G401 (cell line): ENCODE measurements around the gene AWAT2. TPM values are rescaled to one million over a fixed set of nuclear protein-coding genes. Genes with fewer than 3 reads are reported as not detected.

ENCODE experiments used
- DNase-seq: peaks from one replicate; pipeline ENCODE4 v3.0.0-alpha.2; 2015; ENCODE audit warnings: low spot score
- in situ Hi-C: cut with HindIII; loops from 2 replicates; pipeline ENCODE4 v1.10.0; 2016; ENCODE audit warnings: low sequenced_read_pairs, mixed read lengths
- total RNA-seq: library from RNA; depleted of rRNA; stranded (reverse); fragments of >200 nt; shearing (Covaris generic); gene quantifications from 2 replicates; pipeline ENCODE4 v1.2.3, GENCODE V29; 2014; rRNA removed

Gene AWAT2, protein sequence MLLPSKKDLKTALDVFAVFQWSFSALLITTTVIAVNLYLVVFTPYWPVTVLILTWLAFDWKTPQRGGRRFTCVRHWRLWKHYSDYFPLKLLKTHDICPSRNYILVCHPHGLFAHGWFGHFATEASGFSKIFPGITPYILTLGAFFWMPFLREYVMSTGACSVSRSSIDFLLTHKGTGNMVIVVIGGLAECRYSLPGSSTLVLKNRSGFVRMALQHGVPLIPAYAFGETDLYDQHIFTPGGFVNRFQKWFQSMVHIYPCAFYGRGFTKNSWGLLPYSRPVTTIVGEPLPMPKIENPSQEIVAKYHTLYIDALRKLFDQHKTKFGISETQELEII
- not detected in 2 replicates for total RNA-seq

DNA sequence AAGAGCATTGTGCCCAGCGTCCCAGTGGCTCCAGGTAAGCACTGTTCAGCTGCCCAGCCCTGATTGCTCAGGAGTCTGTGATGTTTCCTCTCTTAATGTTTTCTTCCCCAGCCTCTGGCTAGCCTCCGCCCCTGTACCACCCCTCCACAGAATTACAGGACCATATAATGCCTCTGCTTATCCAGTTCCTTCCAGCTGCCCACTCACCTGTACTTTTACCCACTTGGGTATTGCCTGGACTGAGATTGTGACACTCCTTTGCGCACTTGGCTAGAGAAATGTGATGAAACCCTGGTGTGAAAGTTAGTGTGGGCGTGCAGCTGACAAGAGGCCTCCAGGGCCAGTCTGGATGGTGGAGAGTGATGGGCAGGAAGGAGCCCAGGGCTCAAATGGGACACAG is at the start of gene AWAT2:
Gene AWAT2, minus strand, starts transcription at position 14 of the 400 bp plus-strand sequence. Its CDS starts 6 bp downstream, at position 8.
- DNase-seq: no peak
- in situ Hi-C loops: no loop called here

DNA sequence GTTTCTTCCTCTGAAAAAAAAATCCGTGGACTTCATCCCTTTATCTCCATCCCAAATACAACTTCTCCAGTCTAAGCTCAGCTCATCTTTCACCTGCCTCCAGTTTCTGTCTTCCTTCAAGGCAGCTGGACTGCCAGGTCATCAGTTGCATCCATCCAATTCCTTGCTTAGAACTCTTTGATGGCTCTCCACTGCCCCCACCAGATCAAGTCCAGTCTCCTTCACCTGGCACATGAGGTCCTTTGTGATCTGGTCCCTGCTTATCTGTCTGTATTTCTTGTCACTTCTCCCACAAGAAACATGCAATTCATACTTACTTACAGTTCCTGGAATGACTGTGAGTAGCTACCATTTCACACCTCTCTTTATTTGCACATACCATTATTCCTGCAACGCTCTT is 46.3 kb upstream of the AWAT2 start:
- no peak for DNase-seq

DNA sequence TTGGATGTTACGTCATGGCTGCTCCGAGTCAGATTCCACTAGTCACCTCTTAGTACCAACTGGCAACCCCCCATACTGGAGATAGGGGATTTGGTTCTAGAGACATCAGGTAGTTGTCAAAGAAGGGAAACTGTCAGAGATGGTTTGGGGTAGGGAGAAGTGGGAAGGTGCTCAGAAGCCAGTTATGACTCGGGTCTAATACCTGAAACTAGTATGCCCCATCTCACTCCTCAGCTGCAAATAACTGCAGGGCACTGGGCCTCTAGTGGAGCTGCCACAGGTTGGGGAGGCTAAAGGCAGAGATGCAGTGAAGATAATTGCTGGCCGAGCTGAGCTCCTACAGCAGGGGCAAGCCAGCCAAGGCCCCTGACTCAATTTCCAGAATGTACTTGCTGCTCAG is 42.5 kb upstream of the AWAT2 start:
- DNase-seq: no peak
- in situ Hi-C loops: no loop called here

More for the DNA sequence above, 46.3 kb upstream of the AWAT2 start:
- in situ Hi-C loops: no loop called here

DNA sequence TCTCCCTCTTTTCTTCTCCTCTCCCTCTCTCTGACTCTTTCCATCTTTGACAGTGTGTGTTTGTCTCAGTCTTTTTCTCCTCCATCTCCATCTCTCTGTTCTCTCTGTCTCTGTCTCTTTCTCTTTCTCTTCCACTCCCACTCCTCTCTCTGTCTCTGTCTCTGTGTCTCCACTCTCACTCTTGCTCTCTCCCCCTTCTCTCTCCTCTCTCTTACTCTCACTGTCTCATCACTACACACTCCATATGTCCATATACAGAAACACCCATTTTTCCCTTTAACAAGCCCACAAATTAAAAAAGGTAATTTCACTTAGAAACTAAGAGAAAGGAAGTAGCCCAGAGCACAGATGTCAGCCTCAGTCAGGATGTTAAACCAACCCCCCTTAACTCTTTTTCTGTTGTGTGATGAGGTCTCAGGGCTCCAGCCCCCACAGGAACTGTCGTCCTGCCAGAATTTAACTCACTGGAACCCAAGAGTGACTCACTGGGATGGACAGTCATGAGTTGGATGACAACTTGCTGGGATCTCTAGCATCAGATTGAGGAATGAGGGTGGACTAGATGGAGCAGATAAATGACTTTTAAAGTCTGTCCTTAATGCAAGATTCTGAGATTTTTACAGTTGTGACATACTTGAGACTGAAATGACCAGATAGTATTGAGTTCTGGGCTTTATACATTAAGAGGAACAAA is 40.0 kb upstream of the AWAT2 start:
- no peak for DNase-seq
- in situ Hi-C loops: no loop called here

DNA sequence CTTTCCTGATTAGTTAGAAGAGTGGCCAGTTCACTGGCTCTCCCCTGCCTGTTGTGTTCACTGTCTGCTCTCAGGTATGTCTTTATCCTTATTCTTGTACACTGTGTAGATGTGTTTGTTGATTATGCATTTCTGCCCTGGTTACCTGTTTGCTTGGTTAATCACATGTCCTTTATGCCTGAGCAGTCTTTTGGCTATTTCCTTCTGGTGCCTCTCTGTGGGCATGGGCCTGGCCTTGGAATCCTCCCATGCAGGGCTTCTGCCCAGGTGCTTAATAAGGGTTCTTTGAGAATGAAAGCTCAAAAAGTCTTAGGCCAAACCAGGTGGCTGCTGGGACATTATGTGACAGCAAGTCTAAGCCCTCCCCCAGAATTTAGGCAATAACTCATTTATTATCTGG is 39.0 kb upstream of the AWAT2 start:
- in situ Hi-C loops: no loop called here
- peak; percentile 17 for DNase-seq

DNA sequence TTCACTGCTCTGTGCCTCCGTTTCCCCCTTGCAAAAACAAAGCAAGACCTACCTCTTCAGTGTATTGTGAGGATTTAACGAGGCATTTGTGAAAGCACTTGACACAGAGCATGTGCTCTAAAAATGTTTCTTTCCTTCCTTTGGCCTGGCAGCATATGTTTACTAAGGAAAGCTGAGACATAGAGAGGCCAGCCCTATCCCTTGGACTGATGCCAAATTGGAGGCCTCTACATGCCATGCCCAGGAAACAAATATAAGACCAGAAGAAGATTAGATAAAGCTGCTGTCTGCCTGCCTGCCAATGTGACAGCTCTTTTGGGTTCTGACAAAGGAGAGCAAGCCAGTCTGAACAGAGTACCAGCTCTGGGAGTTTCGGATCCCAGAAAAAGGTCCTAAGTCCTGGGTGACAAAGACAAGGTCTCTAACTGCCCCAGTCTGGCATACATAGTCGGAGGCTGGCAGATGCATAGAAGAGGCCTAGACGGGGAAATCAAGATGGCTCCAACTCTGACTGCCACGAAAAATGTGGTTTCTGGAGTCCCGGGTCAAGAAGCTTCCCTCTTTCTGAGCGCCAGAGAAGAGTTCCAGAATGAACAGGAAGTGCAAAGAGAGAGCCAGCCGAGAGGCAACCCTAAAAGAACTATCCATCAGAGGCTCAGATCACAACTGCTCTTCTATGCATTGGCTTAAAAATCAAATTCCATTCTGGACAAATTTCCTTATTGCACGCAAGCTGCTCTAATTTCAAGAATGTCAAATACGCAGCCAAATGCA is 38.3 kb upstream of the AWAT2 start:
- in situ Hi-C loops: no loop called here
- DNase-seq: peak; percentile 19

DNA sequence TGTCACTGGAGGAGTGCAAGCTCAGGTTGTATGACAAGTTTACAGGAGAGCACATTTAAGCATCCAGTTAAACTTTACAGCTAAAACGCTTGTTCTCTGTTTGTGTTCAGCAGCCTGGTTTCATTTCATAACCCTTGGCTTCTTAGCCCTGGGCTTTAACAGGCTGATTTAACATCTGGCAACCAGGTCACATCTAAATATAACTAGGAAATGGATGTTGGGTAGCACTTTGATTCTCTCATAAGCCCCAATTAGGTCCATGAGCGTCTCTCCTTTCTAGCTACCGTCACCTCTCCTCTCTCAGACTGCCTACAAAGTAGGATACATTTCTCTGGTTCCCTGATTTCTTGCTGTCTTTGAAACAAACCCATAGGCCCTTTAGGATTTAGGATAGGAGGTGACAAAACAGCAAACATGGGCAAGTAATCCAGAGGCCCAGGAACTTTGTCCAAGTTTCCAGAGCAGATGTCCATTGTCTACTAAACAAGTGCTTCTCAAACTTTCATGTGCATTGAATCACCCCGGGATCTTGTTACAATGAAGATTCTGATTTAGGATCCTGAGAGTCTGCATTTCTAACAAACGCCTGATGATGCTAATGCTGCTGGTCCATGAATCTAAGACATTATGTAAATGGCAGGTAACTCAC is 35.0 kb upstream of the AWAT2 start:
- in situ Hi-C loops: no loop called here
- DNase-seq: no peak

DNA sequence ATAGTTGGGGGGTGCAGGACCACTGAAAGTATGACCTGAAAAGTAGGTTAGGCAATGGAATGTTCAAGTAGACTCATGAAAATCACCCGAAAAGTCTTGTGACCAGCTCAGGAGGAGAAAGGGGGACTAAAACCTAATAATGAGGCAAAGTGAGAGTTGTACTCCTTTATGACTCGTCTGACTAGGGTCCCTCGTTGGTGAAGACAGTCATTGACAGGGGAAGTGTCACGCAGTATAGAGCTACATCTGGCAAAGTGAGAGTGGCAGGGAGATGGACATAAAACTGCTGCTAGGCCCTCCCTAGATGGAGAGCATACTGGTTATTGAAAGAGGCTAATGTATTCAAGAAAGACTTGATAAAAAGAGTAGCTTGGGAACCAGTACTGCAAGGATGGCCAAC is 33.0 kb upstream of the AWAT2 start:
- in situ Hi-C loops: no loop called here
- DNase-seq: no peak

DNA sequence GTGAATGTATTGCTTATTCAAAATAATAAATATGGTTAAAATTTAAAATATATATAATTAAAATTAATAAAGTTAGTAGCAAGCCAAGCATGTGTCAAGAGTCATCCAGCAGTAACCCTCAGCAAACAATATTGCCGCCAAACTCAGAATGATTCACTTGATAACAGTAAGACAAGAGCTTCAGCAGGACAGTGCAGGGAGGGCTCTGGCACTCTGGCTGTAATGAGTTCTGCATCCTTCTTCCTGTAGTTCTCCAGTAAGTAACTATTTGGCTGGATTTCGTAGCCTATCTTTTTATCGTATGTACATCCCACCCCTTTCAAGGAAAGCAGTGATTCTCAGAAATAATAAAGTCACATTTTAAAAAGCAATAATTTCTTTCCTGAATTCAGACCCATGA is 30.1 kb upstream of the AWAT2 start:
- DNase-seq: no peak
- in situ Hi-C loops: no loop called here

DNA sequence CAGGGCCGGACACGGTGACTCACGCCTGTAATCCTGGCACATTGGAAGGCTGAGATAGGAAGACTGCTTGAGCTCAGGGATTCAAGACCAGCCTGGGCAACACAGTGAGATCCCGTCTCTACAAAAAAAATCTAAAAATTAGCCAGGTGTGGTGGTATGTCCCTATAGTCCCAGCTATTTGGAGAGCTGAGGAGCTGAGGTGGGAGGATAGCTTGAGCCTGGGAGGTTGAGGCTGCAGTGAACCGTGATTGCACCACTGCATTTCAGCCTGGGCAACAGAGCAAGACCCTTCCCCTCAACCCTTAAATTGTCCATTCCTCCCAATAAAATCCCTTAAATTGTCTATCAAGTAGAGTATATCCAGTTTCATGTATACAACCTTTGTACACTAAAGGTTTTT is 29.6 kb upstream of the AWAT2 start:
- DNase-seq: no peak
- in situ Hi-C loops: no loop called here

DNA sequence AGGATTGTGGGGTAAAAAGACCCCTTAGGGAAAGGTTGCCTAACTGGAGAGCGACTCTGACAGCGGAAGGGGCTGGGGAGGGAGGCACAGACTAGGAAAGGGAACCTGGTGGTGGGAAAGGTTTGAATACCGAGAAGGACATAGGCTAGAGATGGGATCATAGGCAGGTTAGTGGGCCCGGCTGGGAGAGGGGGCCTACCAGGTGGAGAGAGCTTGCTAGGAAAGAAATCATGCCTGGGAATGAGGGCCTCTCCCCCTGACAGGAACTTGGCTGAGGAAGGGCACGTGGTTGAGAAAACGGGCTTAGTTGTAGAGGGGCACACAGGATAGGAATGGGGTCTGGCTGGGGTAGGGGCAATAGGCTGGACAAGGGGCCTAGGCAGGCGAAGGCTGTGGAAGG is 16.9 kb upstream of the AWAT2 start:
- no peak for DNase-seq
- in situ Hi-C loops: no loop called here

DNA sequence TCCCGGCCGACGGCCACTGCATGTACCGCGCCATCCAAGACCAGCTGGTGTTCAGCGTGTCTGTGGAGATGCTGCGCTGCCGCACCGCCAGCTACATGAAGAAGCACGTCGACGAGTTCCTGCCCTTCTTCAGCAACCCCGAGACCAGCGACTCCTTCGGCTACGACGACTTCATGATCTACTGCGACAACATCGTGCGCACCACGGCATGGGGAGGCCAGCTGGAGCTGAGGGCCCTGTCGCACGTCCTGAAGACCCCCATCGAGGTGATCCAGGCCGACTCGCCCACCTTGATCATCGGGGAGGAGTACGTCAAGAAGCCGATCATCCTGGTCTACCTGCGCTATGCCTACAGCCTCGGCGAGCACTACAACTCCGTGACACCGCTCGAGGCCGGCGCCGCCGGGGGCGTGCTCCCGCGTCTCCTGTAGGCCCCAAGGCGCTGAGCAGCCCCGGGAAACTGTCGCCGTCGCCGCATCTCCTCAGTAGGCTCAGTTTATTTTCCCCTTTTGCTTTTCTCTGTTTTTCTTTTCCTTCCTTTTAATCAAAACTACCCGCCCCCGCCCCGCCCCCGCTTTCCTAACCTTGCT is 13.3 kb upstream of the AWAT2 start:
- in situ Hi-C loops: no loop called here
- no peak for DNase-seq

DNA sequence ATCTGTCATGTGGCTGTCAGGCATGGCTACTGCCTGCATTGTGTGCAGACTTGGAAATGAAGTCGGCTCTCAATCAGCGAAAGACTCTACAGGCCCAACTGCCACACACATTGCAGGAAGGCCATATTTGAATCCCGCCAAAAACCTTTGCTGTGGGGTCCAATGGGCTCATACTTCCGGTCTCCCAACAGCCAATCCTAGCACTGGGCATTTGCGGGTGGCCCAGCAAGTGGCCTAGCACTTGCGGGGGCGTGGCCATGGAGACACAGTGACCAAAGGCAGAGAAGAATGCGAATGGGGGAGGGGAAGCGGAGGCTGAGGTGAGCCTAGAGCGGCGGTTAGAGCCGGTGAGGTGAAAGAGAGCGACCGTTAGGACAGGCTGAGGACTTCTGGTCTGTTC is 12.3 kb upstream of the AWAT2 start, which contains the start of gene OTUD6A:
Gene OTUD6A, plus strand, starts transcription at position 382 of the 400 bp plus-strand sequence. CDS start 68 bp downstream, outside the sequence.
- no peak for DNase-seq
- in situ Hi-C loops: no loop called here

DNA sequence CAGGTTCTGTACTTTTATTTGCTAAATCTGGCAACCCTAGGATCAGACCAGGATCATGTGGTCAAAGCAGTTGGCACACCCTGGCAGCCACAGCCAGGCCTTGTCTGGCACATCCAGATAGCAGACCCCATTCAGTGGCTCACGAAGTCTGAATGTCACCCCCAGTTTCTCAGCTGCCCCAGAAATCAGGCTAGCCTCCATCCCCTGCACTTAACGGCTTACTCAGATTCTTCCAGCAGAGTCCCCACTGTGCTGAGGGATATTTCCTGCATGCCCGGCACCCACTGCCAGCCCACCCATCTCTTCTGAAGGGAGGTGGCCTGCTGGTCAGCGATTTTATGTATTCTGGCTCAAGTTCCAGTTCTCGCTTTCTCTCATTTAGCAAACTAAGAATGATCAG is 4.7 kb upstream of the AWAT2 start:
- in situ Hi-C loops: no loop called here
- no peak for DNase-seq

DNA sequence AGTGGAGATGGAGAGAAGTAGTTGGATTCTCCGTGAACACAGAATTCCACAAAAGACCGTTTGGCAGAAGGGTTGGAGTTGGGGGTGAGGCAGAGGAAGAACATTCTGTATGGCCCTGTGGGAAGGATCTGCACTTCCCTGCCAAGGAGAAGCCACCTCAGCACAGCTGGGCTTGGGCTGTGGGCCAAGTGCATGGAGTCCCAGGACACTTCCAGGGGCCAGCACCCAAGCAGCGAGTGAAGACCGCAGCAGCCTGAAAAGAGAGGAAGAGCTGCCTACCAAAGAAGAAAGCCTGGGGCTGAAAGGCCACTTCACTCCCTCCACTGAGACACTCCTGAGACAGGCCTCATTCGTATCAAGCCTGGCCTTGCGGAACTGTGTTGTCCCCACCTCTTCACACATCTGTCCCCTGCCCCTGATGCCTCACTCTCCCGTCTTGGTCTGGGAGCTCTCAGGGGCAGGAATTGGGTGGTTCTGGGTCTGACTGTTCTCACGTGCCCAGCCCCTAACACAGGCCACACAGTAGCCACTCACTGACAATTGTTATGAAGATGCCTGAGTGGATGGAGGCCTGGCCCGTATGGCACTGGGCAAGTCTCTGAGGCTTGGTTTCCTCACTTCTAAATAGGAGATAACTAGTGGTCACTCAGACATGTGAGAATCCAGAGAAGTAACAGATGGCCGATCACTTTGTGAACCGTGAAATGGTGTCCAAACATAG is 3.3 kb upstream of the AWAT2 start:
- no peak for DNase-seq
- in situ Hi-C loops: no loop called here

DNA sequence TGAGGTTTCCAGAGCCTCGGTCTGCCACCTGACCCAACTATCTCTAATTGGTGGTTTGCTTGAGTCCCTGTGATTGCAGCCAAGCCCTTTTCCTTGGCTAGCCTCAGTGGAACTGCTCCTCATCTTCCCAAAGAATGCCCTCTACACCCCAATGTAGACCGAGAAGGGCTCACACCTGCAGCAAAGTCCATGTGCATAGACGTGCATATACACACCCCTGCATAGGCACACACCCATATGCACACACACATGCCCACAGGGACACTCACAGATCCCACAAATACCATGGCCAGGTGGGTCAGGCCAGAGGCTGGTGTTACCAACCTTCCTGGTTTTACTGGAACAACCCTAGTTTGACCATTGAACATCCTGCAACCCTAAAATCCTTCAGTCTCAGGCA is 332 bp downstream of the AWAT2 start:
- in situ Hi-C loops: no loop called here
- no peak for DNase-seq

DNA sequence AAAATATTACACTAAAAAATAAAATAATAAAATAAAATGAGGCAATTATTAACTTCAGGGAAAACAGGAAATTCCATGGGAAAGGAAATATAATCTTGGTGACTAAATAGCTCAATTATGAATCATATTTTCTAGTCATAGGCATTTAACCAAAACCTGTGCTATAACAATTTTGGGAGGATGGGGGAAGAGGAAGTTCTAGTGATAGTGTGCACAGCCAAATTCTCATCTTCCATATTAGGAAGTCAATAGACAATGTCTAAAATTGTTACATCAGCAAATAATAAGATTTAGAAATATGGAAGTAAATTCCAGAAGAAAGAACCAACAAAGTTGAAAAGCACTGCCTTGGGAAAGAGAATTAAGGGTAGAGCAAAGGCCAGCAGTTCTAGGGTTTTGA is 2.8 kb downstream of the AWAT2 start:
- DNase-seq: no peak
- in situ Hi-C loops: no loop called here

DNA sequence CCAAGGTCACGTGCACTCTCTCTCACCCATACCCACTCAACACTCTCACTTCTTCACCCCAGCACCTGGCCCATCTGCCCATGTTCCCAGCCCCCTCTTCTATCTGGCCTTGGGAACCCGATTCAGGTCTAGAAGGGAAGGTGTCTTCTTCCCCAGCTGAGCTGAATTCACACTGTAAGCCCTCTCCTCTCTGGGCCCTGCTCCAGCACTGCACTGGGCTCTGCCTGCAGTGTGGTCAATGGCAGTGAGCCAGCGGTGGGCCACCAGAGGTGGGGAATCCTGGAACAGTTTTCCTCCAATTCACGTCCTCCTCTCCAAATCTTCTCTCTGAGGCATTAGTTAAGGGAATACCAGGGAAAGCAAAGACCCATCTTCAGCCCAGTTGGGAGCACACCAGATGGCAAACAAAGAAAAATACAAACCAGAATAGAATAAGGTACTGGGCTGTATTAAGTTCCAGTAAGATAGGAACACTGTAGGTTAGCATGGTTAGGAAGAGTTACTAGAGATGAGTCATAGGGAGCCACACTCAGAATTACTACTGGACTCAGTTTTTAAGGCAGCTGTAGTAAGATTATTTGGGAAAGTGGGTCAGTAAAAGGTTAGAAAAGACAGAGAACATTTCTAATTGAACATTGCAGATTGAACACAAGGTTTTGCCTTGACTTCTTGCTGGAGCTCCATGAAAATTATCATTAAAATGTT is 5.0 kb downstream of the AWAT2 start:
- no peak for DNase-seq
- in situ Hi-C loops: no loop called here
